Ishikawa (cell line): Measurements from ENCODE around the gene SNX21.

Experiments
- CEBPB ChIP-seq: IDR thresholded peaks from 2 replicates; pipeline ENCODE4 v1.6.1; 2012
- EP300 ChIP-seq: IDR thresholded peaks from 2 replicates; pipeline ENCODE4 v1.6.1; 2012; ENCODE audit warnings: borderline replicate concordance
- RAD21 ChIP-seq: IDR thresholded peaks from 2 replicates; pipeline ENCODE4 v1.6.1; 2012; ENCODE audit warnings: low read depth
- TF ChIP-seq, protein P1 (sequence below): IDR thresholded peaks from 2 replicates; pipeline ENCODE4 v1.6.1; 2012; ENCODE audit warnings: low read depth, mild to moderate bottlenecking

DNA sequence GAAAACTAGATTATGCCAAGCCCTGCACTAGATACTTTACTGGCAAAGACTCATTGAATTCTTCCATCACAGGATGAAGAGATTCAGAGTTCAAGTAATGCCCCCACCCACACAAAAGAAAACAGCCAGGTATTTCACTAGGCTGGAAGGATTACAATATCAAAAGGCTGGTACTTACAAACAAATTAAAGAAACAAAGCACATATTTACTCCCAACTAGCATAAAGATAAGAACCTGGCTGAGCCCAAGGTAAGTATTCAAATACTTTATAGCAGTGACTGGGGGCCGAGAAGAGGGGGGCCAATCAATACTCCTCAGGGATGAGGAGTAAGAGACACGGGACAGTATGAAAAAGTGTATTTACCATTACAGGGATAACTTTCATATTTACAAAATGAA, 19.9 kb downstream of the SNX21 start:
- TF ChIP-seq RAD21 (no peak), EP300 (no peak), CEBPB (no peak)
- TF ChIP-seq, protein P1, sequence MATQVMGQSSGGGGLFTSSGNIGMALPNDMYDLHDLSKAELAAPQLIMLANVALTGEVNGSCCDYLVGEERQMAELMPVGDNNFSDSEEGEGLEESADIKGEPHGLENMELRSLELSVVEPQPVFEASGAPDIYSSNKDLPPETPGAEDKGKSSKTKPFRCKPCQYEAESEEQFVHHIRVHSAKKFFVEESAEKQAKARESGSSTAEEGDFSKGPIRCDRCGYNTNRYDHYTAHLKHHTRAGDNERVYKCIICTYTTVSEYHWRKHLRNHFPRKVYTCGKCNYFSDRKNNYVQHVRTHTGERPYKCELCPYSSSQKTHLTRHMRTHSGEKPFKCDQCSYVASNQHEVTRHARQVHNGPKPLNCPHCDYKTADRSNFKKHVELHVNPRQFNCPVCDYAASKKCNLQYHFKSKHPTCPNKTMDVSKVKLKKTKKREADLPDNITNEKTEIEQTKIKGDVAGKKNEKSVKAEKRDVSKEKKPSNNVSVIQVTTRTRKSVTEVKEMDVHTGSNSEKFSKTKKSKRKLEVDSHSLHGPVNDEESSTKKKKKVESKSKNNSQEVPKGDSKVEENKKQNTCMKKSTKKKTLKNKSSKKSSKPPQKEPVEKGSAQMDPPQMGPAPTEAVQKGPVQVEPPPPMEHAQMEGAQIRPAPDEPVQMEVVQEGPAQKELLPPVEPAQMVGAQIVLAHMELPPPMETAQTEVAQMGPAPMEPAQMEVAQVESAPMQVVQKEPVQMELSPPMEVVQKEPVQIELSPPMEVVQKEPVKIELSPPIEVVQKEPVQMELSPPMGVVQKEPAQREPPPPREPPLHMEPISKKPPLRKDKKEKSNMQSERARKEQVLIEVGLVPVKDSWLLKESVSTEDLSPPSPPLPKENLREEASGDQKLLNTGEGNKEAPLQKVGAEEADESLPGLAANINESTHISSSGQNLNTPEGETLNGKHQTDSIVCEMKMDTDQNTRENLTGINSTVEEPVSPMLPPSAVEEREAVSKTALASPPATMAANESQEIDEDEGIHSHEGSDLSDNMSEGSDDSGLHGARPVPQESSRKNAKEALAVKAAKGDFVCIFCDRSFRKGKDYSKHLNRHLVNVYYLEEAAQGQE, result no peak
